K562 (cell line): Measurements from ENCODE around the gene ZC3H18. TPM values are rescaled to one million over a fixed set of nuclear protein-coding genes. Genes with fewer than 3 reads are reported as not detected.

Source experiments
- CCNT2 ChIP-seq: IDR thresholded peaks from 2 replicates; pipeline ENCODE4 v1.6.1; 2011; ENCODE audit warnings: borderline replicate concordance, low read depth, mild to moderate bottlenecking, moderate library complexity, mixed read lengths, low read length; ENCODE audit not compliant: insufficient read length; ENCODE audit errors: extremely low read depth
- DLX4 ChIP-seq: fragments of 250-450 bp; sonication (Bioruptor Pico); IDR thresholded peaks from 2 replicates; pipeline ENCODE4 v1.6.1; 2021; ENCODE audit warnings: mild to moderate bottlenecking
- GATAD2A ChIP-seq: fragments of 450-650 bp; IDR thresholded peaks from 2 replicates; pipeline ENCODE4 v1.6.1; 2017
- HDAC8 ChIP-seq: fragments of 450-650 bp; IDR thresholded peaks from 2 replicates; pipeline ENCODE4 v1.6.1; 2016; ENCODE audit warnings: mild to moderate bottlenecking, missing genetic modification characterization, moderate library complexity, missing compliant biosample characterization
- HOXB6 ChIP-seq: fragments of 250-450 bp; sonication (Bioruptor Pico); IDR thresholded peaks from 2 replicates; pipeline ENCODE4 v1.5.1; 2022; ENCODE audit warnings: mild to moderate bottlenecking, borderline replicate concordance
- MXI1 ChIP-seq: IDR thresholded peaks from 2 replicates; pipeline ENCODE4 v1.6.1; 2011; ENCODE audit warnings: low read depth, mild to moderate bottlenecking, improper control_type of control experiment, low read length
- POLR2H ChIP-seq: IDR thresholded peaks from 2 replicates; pipeline ENCODE4 v1.6.1; 2016; ENCODE audit warnings: missing genetic modification characterization, low read depth, mild to moderate bottlenecking, control low read depth, missing compliant biosample characterization, moderate library complexity
- REST ChIP-seq, 2 experiments: fragments of 450-650 bp; formaldehyde crosslinking in 1 of 2; IDR thresholded peaks; 2 replicates each; pipeline versions ENCODE4 v1.4.0 to v1.6.1; 2014 to 2020; ENCODE audit warnings: mild to moderate bottlenecking in 2 of 2, borderline replicate concordance in 1 of 2, low read depth in 1 of 2
- SMAD1 ChIP-seq: fragments of 150-350 bp; IDR thresholded peaks from 2 replicates; pipeline ENCODE4 v1.6.1; 2014; ENCODE audit warnings: low read length, low read depth; ENCODE audit not compliant: partially characterized antibody
- TRIM28 ChIP-seq: fragments of 450-650 bp; IDR thresholded peaks from 2 replicates; pipeline ENCODE4 v1.6.1; 2017
- USF2 ChIP-seq: sonication (generic); formaldehyde crosslinking; IDR thresholded peaks from 2 replicates; pipeline ENCODE4 v1.5.0; 2020; ENCODE audit warnings: missing genetic modification reagents
- ZBTB7A ChIP-seq: IDR thresholded peaks from 2 replicates; pipeline ENCODE4 v1.6.1; 2011; ENCODE audit warnings: low read depth, mild to moderate bottlenecking, low read length, moderate library complexity, borderline replicate concordance; ENCODE audit not compliant: control insufficient read depth
- ZEB2 ChIP-seq: fragments of 450-650 bp; IDR thresholded peaks from 2 replicates; pipeline ENCODE4 v1.6.1; 2016
- ZFPM2 ChIP-seq: fragments of 250-450 bp; sonication (Bioruptor Pico); IDR thresholded peaks from 2 replicates; pipeline ENCODE4 v1.5.1; 2022; ENCODE audit warnings: mild to moderate bottlenecking
- ZNF146 ChIP-seq: IDR thresholded peaks from one replicate; pipeline ENCODE4 v1.6.1; 2018; ENCODE audit warnings: missing compliant biosample characterization; ENCODE audit not compliant: unreplicated experiment
- ZNF41 ChIP-seq: fragments of 250-450 bp; sonication (Bioruptor Pico); conservative IDR thresholded peaks from 2 replicates; pipeline ENCODE4 v1.4.0; 2020; ENCODE audit warnings: mild to moderate bottlenecking
- ZNF551 ChIP-seq: fragments of 250-450 bp; sonication (Bioruptor Pico); IDR thresholded peaks from 2 replicates; pipeline ENCODE4 v1.5.0; 2021; ENCODE audit warnings: mild to moderate bottlenecking, moderate library complexity
- ZNF707 ChIP-seq: fragments of 250-450 bp; sonication (Bioruptor Pico); conservative IDR thresholded peaks from 2 replicates; pipeline ENCODE4 v1.8.0; 2022; ENCODE audit warnings: inconsistent platforms, mild to moderate bottlenecking, moderate library complexity
- polyA plus RNA-seq, 8 experiments: library from polyadenylated mRNA; depleted of rRNA in 4 of 8; stranded (reverse) in 5 of 8; unstranded in 3 of 8; fragments of >200 nt; fragmentation: Nextera tagmentation in 2 of 8; fragmentation: Illumina TruSeq in 1 of 8; extraction: Ambion mirVana in 2 of 8; extraction: Trizol in 1 of 8; gene quantifications; 2 replicates each; pipeline versions ENCODE4 v1.2.1 to v1.2.3, GENCODE V29; 2011 to 2014; ENCODE audit warnings: inconsistent platforms in 1 of 8, missing spikeins in 1 of 8
- total RNA-seq, 7 experiments: library from RNA; depleted of rRNA in 6 of 7; stranded (reverse); fragments of >200 nt in 6 of 7; fragmentation: Illumina TruSeq in 2 of 7; extraction: Trizol in 2 of 7; gene quantifications; 2 replicates each; pipeline versions ENCODE4 v1.2.1 to v1.2.3, GENCODE V29; 2011 to 2021; ENCODE audit warnings: low replicate concordance in 1 of 7

ZC3H18 gene
- total and polyA plus RNA-seq, 9 of the 15 experiments (the other 6 are each of a cell fraction or from before 2014, with no cell fraction given), result 1.7 to 88.7 (median 26.9) TPM

- TF ChIP-seq CCNT2 (peak; percentile 29), ZNF146 (no peak), HOXB6 (no peak), ZNF551 (CRISPR knock-in tag) (no peak), DLX4 (CRISPR knock-in tag) (no peak), ZFPM2 (CRISPR knock-in tag) (no peak), GATAD2A (0 out of 2 replicates have a peak, but pooled peaks have one; percentile 47), ZNF707 (CRISPR knock-in tag) (no peak), MXI1 (no peak), REST (IDR thresholded peaks at IDR 0.05; ENCODE audit: borderline replicate concordance) (peak; percentile 74), REST (CRISPR knock-in tag; IDR thresholded peaks at IDR 0.05; ENCODE audit: low read depth) (no peak), ZBTB7A (peak; percentile 71; the same call in 1 of the 2 replicates), SMAD1 (no peak), TRIM28 (no peak), POLR2H (tag) (no peak), HDAC8 (tag) (no peak), ZNF41 (no peak), ZEB2 (no peak), USF2 (CRISPR knock-in tag) (no peak)
Measured at GRCh38 chr16:88530858-88531203, 39.4 kb upstream of the ZC3H18 start (continued).
